HepG2 (cell line): ENCODE results near the gene UQCR11. TPM values are rescaled to one million over a fixed set of nuclear protein-coding genes. Genes with fewer than 3 reads are reported as not detected.

Experiments used
- CBX1 ChIP-seq: IDR thresholded peaks from one replicate; pipeline ENCODE4 v1.6.1; 2016; ENCODE audit warnings: antibody characterized with exemption, low read depth
- EHMT2 ChIP-seq: fragments of 200-600 bp; sonication (generic); IDR thresholded peaks from 2 replicates; pipeline ENCODE4 v1.7.0; 2017; ENCODE audit warnings: antibody characterized with exemption, low read depth, low read length, borderline replicate concordance
- FOXA3 ChIP-seq: IDR thresholded peaks from 2 replicates; pipeline ENCODE4 v1.6.1; 2016; ENCODE audit warnings: missing genetic modification reagents, missing compliant biosample characterization
- SNAPC2 ChIP-seq: sonication (generic); formaldehyde crosslinking; IDR thresholded peaks from 2 replicates; pipeline ENCODE4 v1.8.1; 2022; ENCODE audit warnings: mild to moderate bottlenecking, missing genetic modification reagents
- YEATS2 ChIP-seq: sonication (generic); formaldehyde crosslinking; IDR thresholded peaks from 2 replicates; pipeline ENCODE4 v1.4.0; 2020; ENCODE audit warnings: missing genetic modification reagents, borderline replicate concordance
- ZNF746 ChIP-seq: sonication (generic); formaldehyde crosslinking; IDR thresholded peaks from 2 replicates; pipeline ENCODE4 v1.8.0; 2022; ENCODE audit warnings: mild to moderate bottlenecking, missing genetic modification reagents
- polyA plus RNA-seq, 8 experiments: library from polyadenylated mRNA; depleted of rRNA in 3 of 8; stranded (reverse) in 7 of 8; unstranded in 1 of 8; fragments of >200 nt; fragmentation: Illumina TruSeq in 4 of 8; extraction: Trizol in 4 of 8; gene quantifications; 2 replicates each; pipeline versions ENCODE4 v1.2.1 to v1.2.3, GENCODE V29; 2011 to 2016; ENCODE audit warnings: low read depth in 4 of 8, missing spikeins in 1 of 8, mixed read lengths in 1 of 8; ENCODE audit not compliant: insufficient read depth in 1 of 8
- total RNA-seq, 5 experiments: library from RNA; depleted of rRNA; stranded (reverse); fragments of >200 nt; fragmentation: Illumina TruSeq; extraction: Trizol; gene quantifications; 2 replicates each; pipeline ENCODE4 v1.2.3, GENCODE V29; 2016; ENCODE audit warnings: low read depth in 1 of 5
- TF ChIP-seq, protein P1 (sequence below): sonication (generic); formaldehyde crosslinking; IDR thresholded peaks from 2 replicates; pipeline ENCODE4 v1.4.0; 2020; ENCODE audit warnings: mild to moderate bottlenecking, missing genetic modification reagents
- TF ChIP-seq, protein P2 (sequence below): sonication (generic); formaldehyde crosslinking; IDR thresholded peaks from 2 replicates; pipeline ENCODE4 v1.5.0; 2020; ENCODE audit warnings: missing genetic modification reagents
- TF ChIP-seq, protein P3 (sequence below): sonication (generic); formaldehyde crosslinking; IDR thresholded peaks from 2 replicates; pipeline ENCODE4 v1.5.1; 2020; ENCODE audit warnings: mild to moderate bottlenecking, missing genetic modification reagents, borderline replicate concordance

UQCR11 gene
- total and polyA plus RNA-seq, 2 of the 13 experiments (the other 11 are each of a cell fraction or from before 2014, with no cell fraction given) = 125 to 214 TPM

DNA sequence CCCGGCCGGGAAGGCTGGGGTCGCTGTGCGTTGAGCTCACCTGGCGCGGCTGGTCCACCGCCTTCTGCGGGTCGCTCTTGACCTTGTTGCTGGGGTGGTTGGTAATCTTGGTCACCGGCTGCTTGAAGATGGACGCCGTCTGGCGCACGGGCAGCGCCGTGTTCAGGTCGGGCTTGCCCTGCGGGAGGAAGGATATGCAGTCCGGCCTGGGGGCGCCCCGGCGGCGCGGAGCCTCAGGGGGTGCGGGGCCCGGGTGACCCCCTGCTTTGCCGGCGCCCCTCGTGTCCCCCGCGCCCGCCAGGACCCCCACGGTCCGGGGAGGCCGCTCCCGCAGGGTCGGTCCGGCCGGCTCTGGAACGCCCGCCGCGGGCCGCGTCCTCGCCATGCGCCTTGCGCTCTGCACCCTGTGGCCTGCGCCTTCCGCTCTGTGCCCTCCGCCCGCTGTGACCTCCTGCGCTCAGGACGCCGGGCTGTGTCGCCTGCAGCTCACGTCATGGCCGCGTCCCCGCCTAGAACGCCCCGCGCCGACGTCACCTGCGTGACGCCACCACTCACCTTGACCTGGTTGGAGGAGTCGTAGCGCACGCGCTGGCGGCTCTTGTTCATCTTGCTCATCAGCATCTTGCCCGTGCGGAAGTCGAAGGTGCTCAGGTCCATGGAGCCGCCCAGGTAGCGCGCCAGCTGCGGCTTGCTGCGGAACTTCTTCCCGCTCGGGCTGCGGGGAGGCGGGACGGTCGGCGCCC is 20.6 kb downstream of the UQCR11 start (continued):
- TF ChIP-seq, protein P1, sequence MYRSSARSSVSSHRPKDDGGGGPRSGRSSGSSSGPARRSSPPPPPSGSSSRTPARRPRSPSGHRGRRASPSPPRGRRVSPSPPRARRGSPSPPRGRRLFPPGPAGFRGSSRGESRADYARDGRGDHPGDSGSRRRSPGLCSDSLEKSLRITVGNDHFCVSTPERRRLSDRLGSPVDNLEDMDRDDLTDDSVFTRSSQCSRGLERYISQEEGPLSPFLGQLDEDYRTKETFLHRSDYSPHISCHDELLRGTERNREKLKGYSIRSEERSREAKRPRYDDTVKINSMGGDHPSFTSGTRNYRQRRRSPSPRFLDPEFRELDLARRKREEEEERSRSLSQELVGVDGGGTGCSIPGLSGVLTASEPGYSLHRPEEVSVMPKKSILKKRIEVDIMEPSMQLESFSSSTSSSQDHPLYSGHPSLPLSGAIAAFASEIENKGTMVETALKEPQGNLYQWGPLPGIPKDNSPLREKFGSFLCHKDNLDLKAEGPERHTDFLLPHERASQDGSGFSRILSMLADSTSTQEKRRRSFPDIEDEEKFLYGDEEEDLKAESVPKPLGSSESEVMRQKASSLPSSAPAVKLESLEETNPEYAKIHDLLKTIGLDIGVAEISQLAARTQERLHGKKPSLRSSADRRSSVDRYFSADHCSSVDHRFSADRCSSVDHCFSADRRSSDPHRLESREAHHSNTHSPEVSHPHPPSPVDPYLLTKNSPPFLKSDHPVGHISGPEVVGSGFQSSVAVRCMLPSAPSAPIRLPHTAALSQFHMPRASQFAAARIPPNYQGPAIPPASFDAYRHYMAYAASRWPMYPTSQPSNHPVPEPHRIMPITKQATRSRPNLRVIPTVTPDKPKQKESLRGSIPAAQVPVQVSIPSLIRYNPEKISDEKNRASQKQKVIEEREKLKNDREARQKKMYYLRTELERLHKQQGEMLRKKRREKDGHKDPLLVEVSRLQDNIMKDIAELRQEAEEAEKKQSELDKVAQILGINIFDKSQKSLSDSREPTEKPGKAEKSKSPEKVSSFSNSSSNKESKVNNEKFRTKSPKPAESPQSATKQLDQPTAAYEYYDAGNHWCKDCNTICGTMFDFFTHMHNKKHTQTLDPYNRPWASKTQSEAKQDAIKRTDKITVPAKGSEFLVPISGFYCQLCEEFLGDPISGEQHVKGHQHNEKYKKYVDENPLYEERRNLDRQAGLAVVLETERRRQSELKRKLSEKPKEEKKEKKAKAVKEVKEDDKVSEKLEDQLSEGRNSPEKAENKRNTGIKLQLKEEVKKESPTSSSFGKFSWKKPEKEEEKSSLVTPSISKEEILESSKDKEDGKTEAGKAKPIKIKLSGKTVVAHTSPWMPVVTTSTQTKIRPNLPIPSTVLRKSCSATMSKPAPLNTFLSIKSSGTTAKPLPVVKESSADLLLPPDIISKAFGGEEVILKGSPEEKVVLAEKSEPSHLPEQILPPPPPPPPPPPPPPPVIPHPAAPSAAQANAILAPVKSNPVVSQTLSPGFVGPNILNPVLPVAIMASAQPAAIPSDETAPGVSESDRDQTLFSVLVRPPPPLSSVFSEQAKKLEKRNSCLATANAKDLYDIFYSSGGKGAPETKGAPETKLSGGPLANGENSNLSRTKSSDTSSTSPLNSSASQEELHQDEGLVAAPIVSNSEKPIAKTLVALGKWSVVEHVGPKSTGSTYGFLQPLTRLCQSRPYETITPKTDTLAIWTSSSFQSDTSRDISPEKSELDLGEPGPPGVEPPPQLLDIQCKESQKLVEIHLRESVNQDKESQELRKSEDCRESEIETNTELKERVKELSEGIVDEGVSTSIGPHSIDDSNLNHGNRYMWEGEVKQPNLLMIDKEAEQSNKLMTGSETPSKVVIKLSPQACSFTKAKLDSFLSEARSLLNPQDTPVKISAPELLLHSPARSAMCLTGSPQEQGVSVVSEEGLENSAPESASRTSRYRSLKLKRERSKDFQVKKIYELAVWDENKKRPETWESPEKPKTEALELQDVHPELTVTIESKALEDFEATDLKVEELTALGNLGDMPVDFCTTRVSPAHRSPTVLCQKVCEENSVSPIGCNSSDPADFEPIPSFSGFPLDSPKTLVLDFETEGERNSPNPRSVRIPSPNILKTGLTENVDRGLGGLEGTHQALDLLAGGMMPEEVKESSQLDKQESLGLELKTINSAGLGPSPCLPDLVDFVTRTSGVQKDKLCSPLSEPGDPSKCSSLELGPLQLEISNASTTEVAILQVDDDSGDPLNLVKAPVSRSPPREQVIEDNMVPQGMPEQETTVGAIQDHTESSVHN (CRISPR knock-in tag) = no peak
- TF ChIP-seq EHMT2 (no peak), FOXA3 (no peak), SNAPC2 (CRISPR knock-in tag) (no peak), ZNF746 (no peak), CBX1 (no peak), YEATS2 (CRISPR knock-in tag) (no peak)
- TF ChIP-seq, protein P2, sequence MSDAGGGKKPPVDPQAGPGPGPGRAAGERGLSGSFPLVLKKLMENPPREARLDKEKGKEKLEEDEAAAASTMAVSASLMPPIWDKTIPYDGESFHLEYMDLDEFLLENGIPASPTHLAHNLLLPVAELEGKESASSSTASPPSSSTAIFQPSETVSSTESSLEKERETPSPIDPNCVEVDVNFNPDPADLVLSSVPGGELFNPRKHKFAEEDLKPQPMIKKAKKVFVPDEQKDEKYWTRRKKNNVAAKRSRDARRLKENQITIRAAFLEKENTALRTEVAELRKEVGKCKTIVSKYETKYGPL (CRISPR knock-in tag) = no peak
- TF ChIP-seq, protein P3, sequence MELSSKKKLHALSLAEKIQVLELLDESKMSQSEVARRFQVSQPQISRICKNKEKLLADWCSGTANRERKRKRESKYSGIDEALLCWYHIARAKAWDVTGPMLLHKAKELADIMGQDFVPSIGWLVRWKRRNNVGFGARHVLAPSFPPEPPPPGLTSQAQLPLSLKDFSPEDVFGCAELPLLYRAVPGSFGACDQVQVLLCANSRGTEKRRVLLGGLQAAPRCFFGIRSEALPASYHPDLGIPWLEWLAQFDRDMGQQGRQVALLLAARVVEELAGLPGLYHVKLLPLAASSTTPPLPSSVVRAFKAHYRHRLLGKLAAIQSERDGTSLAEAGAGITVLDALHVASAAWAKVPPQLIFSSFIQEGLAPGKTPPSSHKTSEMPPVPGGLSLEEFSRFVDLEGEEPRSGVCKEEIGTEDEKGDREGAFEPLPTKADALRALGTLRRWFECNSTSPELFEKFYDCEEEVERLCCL (CRISPR knock-in tag) = no peak
- TF ChIP-seq, all 625 proteins: peak for 2
